DMS53 treated with DMSO at 0.1 percent for 48 hours (cell line): ENCODE results near the gene PPM1B.
"Not testable (repeated sequence)": the region's sequence is repeated elsewhere in the genome, so short reads cannot be mapped to it uniquely, and the experiment has no call there.

Experiments
- DNase-seq: peaks from one replicate; lab custom pipeline; 2025; ENCODE audit not compliant: unreplicated experiment; lab: John Stamatoyannopoulos, UW

Gene PPM1B

GRCh38 chr2:44195714-44196113, 27.0 kb downstream of the PPM1B start:
- no peak for DNase-seq

- no peak for DNase-seq
Measured at GRCh38 chr2:44197816-44198215, 29.1 kb downstream of the PPM1B start.

- DNase-seq: no peak
Measured at GRCh38 chr2:44200011-44200410, 31.3 kb downstream of the PPM1B start.

GRCh38 chr2:44200759-44201158, 32.1 kb downstream of the PPM1B start:
- DNase-seq: no peak

- no peak for DNase-seq
Measured at GRCh38 chr2:44201648-44202165, 33.0 kb downstream of the PPM1B start.

DNA sequence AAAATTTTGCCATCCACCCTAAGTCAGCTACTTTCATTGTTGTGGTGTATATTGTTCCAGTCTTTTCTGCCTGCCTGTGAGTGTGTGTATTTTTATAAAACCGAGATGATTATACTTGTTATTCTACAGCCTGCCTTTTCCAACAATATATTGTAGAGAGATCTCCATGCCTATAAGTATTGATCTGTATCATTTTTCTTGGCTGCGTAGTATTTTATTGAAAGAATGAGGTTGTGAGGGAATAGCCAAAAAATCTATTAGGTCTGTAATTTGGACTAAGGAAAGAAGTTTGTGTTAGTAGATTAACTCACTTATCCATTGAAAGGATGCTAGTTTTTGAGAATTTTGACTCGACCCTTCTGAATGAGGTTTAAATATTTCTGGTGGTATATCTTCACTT, 34.9 kb downstream of the PPM1B start:
- no peak for DNase-seq

GRCh38 chr2:44205169-44205568, 36.5 kb downstream of the PPM1B start:
- DNase-seq: no peak

GRCh38 chr2:44207102-44207501, 38.4 kb downstream of the PPM1B start:
- no peak for DNase-seq

- not testable (repeated sequence) for DNase-seq
Measured at GRCh38 chr2:44207648-44208047, 39.0 kb downstream of the PPM1B start.

GRCh38 chr2:44210362-44210761, 41.7 kb downstream of the PPM1B start:
- no peak for DNase-seq

- no peak for DNase-seq
Measured at GRCh38 chr2:44211183-44211582, 42.5 kb downstream of the PPM1B start.

- DNase-seq: no peak
Measured at GRCh38 chr2:44212302-44212701, 43.6 kb downstream of the PPM1B start.

DNA sequence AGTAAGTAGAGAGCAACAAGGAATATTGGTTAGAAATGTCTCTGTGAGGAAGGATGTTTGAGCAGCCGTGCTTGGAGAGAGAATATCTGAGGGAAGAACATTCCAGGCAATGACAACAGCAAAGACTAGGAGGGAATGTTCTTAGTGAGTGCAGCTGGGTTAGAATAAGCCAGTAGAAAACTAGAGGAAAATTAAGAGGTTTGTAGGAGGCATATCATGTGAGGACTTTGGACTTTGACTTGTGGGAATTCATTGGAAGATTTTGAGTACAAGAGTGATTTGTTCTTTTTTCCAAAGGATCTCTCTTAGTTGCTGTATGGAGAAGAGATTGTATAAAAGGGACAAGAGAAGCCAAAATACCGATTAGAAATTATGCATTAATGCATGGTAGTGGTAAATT, 47.2 kb downstream of the PPM1B start:
- no peak for DNase-seq

- DNase-seq: no peak
Measured at GRCh38 chr2:44218771-44219170, 50.1 kb downstream of the PPM1B start.

GRCh38 chr2:44226753-44227152, 58.1 kb downstream of the PPM1B start:
- no peak for DNase-seq

- DNase-seq: no peak
Measured at GRCh38 chr2:44230378-44230777, 61.7 kb downstream of the PPM1B start.

- peak; percentile 72 for DNase-seq
Measured at GRCh38 chr2:44233450-44234128, 64.9 kb downstream of the PPM1B start.

DNA sequence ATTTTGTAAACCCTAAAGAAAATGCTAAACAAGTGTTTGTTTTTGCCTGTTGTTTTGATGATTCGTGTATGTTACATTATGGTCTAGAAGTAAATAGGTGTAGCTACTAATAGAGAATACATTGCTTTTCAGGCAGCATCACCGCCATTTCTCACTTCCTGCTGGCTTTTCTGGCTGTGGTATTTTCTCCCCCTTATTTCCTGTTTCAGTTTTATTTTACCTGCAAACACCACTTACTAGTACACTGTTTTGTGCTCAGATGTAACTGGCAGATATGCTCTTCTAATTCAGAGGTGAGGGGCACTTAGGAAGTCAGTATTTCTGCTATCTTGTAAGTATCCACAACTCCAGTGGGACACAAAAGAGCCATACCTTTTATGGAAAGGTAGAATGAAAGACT, 68.5 kb downstream of the PPM1B start:
- DNase-seq: no peak

GRCh38 chr2:44242904-44243303, 74.2 kb downstream of the PPM1B start:
- no peak for DNase-seq

DNA sequence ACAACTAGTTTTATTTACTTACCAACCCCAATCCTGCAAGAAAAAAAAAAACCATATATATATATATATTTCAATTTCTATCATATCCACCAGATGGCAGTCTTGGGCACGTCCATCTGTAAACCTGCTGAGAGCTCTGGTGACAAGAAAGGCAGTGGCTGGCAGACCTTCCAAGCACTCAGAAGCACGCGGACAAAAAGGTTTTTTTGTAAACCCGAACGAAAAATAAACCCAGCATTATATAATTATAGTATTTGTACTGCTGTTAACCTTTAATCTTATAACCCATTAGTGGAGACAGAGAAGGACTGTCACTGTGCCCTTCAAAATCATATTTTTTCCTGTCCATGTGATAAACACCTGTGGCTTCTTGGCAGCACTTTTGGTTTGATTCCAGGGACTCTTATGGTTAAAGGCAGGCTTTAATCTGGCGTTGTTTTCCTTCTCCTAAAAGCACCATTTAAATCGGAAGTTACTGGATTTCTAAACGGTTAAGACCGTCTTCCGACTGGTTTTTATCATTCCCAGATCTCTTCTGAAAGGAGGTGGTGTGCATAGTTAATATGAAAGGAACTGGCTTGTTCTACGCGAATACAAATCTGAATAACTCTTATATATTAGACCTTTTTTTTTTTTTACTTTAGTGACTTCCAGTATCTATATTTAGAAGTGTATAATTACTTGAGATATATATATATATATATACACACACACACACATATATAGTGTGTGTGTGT, 75.6 kb downstream of the PPM1B start:
- peak; percentile 83 for DNase-seq

DNA sequence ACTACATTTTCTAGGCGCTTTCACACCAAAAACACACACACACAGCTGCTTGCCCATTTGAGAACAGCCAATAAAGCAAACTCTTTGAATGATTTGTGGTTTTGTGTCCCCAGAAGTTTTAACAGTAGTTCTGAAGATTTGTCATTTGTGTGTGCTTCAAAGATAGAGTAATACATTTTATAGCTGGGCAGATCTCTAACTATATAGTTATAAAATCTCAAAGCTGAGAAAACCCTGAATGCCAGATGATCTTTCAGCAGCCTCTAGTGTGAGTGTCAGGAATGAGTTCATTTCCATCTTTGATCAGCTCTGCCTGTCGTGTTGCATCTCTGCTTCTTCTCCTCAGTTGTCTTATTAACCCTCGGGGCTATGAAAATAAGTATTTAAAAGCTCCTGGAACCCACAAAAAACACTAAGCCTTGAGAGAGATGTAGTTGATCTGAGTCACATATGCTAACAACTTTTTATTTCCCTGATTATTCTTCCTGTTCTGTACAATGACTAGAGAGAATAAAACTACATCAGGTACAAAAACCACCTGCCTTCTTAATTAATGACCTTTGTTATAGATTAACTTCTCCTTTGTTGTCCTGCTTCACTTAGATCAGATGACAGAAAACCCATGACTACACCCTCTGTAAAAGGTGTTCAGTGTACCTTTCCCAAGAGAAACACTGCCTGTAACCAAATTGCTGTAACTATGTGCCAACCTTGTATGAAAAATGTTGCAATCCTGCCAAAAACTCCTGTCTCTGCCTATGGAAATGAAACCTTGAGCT, 76.6 kb downstream of the PPM1B start:
- peak; percentile 63 for DNase-seq

GRCh38 chr2:44246436-44246835, 77.8 kb downstream of the PPM1B start:
- DNase-seq: no peak
